ENCODE measurements around the gene FBXW8.

FBXW8 gene

GRCh38 chr12:117037289-117038022 is 126.7 kb downstream of the FBXW8 start:
- DNase-seq (ENCODE audit: low read depth), result no peak

GRCh38 chr12:117038023-117038680 is 127.4 kb downstream of the FBXW8 start:
- no peak for DNase-seq (ENCODE audit: low read depth)

GRCh38 chr12:117038919-117039318 is 128.2 kb downstream of the FBXW8 start:
- no peak for DNase-seq (ENCODE audit: low read depth)

GRCh38 chr12:117039891-117040309 is 129.2 kb downstream of the FBXW8 start:
- DNase-seq (ENCODE audit: low read depth), result no peak

- DNase-seq (ENCODE audit: low read depth), result no peak
Measured at GRCh38 chr12:117040496-117040895, 129.7 kb downstream of the FBXW8 start.

- no peak for DNase-seq (ENCODE audit: low read depth)
Measured at GRCh38 chr12:117041798-117042170, 131.0 kb downstream of the FBXW8 start.

- DNase-seq (ENCODE audit: low read depth), result no peak
Measured at GRCh38 chr12:117042171-117042842, 131.6 kb downstream of the FBXW8 start.

- no peak for DNase-seq (ENCODE audit: low read depth)
Measured at GRCh38 chr12:117042862-117043261, 132.1 kb downstream of the FBXW8 start.

GRCh38 chr12:117044311-117044710 is 133.6 kb downstream of the FBXW8 start:
- DNase-seq (ENCODE audit: low read depth), result no peak

- no peak for DNase-seq (ENCODE audit: low read depth)
Measured at GRCh38 chr12:117044790-117045159, 134.0 kb downstream of the FBXW8 start.

GRCh38 chr12:117045160-117046010 is 134.6 kb downstream of the FBXW8 start:
- DNase-seq (ENCODE audit: low read depth), result no peak

GRCh38 chr12:117046011-117046369 is 135.2 kb downstream of the FBXW8 start:
- DNase-seq (ENCODE audit: low read depth), result no peak

GRCh38 chr12:117046425-117046824 is 135.7 kb downstream of the FBXW8 start:
- DNase-seq (ENCODE audit: low read depth), result no peak

- no peak for DNase-seq (ENCODE audit: low read depth)
Measured at GRCh38 chr12:117046861-117047530, 136.2 kb downstream of the FBXW8 start.

- no peak for DNase-seq (ENCODE audit: low read depth)
Measured at GRCh38 chr12:117047810-117048584, 137.2 kb downstream of the FBXW8 start.

GRCh38 chr12:117048585-117048904 is 137.8 kb downstream of the FBXW8 start:
- no peak for DNase-seq (ENCODE audit: low read depth)

GRCh38 chr12:117049295-117049694 is 138.5 kb downstream of the FBXW8 start:
- DNase-seq (ENCODE audit: low read depth), result no peak

GRCh38 chr12:117050060-117050459 is 139.3 kb downstream of the FBXW8 start:
- no peak for DNase-seq (ENCODE audit: low read depth)

GRCh38 chr12:117051380-117051779 is 140.6 kb downstream of the FBXW8 start:
- DNase-seq (ENCODE audit: low read depth), result no peak

GRCh38 chr12:117052386-117053049 is 141.8 kb downstream of the FBXW8 start:
- DNase-seq (ENCODE audit: low read depth), result no peak

GRCh38 chr12:117053050-117053400 is 142.3 kb downstream of the FBXW8 start:
- DNase-seq (ENCODE audit: low read depth), result no peak
